ENCODE measurements around the gene SMCR8. TPM values are rescaled to one million over a fixed set of nuclear protein-coding genes. Genes with fewer than 3 reads are reported as not detected.

The SMCR8 gene, protein sequence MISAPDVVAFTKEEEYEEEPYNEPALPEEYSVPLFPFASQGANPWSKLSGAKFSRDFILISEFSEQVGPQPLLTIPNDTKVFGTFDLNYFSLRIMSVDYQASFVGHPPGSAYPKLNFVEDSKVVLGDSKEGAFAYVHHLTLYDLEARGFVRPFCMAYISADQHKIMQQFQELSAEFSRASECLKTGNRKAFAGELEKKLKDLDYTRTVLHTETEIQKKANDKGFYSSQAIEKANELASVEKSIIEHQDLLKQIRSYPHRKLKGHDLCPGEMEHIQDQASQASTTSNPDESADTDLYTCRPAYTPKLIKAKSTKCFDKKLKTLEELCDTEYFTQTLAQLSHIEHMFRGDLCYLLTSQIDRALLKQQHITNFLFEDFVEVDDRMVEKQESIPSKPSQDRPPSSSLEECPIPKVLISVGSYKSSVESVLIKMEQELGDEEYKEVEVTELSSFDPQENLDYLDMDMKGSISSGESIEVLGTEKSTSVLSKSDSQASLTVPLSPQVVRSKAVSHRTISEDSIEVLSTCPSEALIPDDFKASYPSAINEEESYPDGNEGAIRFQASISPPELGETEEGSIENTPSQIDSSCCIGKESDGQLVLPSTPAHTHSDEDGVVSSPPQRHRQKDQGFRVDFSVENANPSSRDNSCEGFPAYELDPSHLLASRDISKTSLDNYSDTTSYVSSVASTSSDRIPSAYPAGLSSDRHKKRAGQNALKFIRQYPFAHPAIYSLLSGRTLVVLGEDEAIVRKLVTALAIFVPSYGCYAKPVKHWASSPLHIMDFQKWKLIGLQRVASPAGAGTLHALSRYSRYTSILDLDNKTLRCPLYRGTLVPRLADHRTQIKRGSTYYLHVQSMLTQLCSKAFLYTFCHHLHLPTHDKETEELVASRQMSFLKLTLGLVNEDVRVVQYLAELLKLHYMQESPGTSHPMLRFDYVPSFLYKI
- total RNA-seq, result 15.0 TPM

GRCh38 chr17:18314731-18315561 is at the start of gene SMCR8, which contains the start of gene TOP3A:
Gene SMCR8 (plus strand): TSS chr17:18315293. CDS start chr17:18315790, 497 bp downstream.
Gene TOP3A (minus strand): TSS chr17:18314994. CDS start chr17:18314778, 216 bp downstream.

GRCh38 chr17:18363101-18364049 is 48.3 kb downstream of the SMCR8 start, which contains the start of gene SHMT1:
Gene SHMT1 (minus strand): TSS chr17:18363550. CDS start chr17:18355981, 7,569 bp downstream.

Other genes starting within 250 kb of the SMCR8 start
- 26.3 TPM for gene DRG2, start 227.3 kb upstream of the SMCR8 start, total RNA-seq
- gene MYO15A, start 206.5 kb upstream of the SMCR8 start, total RNA-seq, result 9.4 TPM
- gene ALKBH5, start 131.5 kb upstream of the SMCR8 start, total RNA-seq, result 52.3 TPM
- 43.2 TPM for gene LLGL1, start 89.7 kb upstream of the SMCR8 start, total RNA-seq
- 91.1 TPM for gene FLII, start 56.6 kb upstream of the SMCR8 start, total RNA-seq
- gene MIEF2, start 54.6 kb upstream of the SMCR8 start, total RNA-seq, result 30.7 TPM
- gene TOP3A, start 299 bp upstream of the SMCR8 start, total RNA-seq, result 74.2 TPM
- 7.2 TPM for gene SHMT1, start 48.3 kb downstream of the SMCR8 start, total RNA-seq
- not detected for gene EVPLL, start 62.5 kb downstream of the SMCR8 start, total RNA-seq
- gene LGALS9C, start 161.5 kb downstream of the SMCR8 start, total RNA-seq, result not detected